Liver (tissue), 3 donors: Measurements from ENCODE around the gene EIPR1.

ENCODE experiments used
- FOXA1 ChIP-seq: IDR thresholded peaks from 2 replicates; pipeline ENCODE4 v1.6.1; 2016; ENCODE audit warnings: antibody characterized with exemption
- GABPA ChIP-seq, 2 donors: IDR thresholded peaks in 1 of 2; conservative IDR thresholded peaks in 1 of 2; 2 replicates each; pipeline ENCODE4 v1.6.1; 2016; ENCODE audit warnings: antibody characterized with exemption in 2 of 2, mild to moderate bottlenecking in 1 of 2, moderate library complexity in 1 of 2
- JUND ChIP-seq, 2 donors: IDR thresholded peaks; 2 replicates each; pipeline ENCODE4 v1.6.1; 2016; ENCODE audit warnings: antibody characterized with exemption in 2 of 2
- NR2F2 ChIP-seq: IDR thresholded peaks from 2 replicates; pipeline ENCODE4 v1.6.1; 2016; ENCODE audit warnings: antibody characterized with exemption
- RAD21 ChIP-seq, 2 donors: IDR thresholded peaks; 2 replicates each; pipeline ENCODE4 v1.6.1; 2016; ENCODE audit warnings: antibody characterized with exemption in 2 of 2, mild to moderate bottlenecking in 2 of 2
- REST ChIP-seq: IDR thresholded peaks from 2 replicates; pipeline ENCODE4 v1.6.1; 2016; ENCODE audit warnings: antibody characterized with exemption, mild to moderate bottlenecking
- RXRA ChIP-seq, 2 donors: IDR thresholded peaks; 2 replicates each; pipeline ENCODE4 v1.6.1; 2017 to 2018; ENCODE audit warnings: antibody characterized with exemption in 2 of 2, mild to moderate bottlenecking in 1 of 2
- SP1 ChIP-seq: IDR thresholded peaks from 2 replicates; pipeline ENCODE4 v1.6.1; 2018; ENCODE audit warnings: antibody characterized with exemption, mild to moderate bottlenecking
- TAF1 ChIP-seq: conservative IDR thresholded peaks from 2 replicates; pipeline ENCODE4 v1.6.1; 2016; ENCODE audit warnings: antibody characterized with exemption, mild to moderate bottlenecking
- YY1 ChIP-seq: IDR thresholded peaks from 2 replicates; pipeline ENCODE4 v1.6.1; 2016; ENCODE audit warnings: antibody characterized with exemption, mild to moderate bottlenecking
- TF ChIP-seq, protein P1 (sequence below): fragments of 150-350 bp; IDR thresholded peaks from 2 replicates; pipeline ENCODE4 v1.5.1; 2017; ENCODE audit warnings: improper control_type of control experiment, low read depth, low read length; ENCODE audit not compliant: missing input control
- TF ChIP-seq, protein P2 (sequence below): IDR thresholded peaks from 2 replicates; pipeline ENCODE4 v1.6.1; 2016; ENCODE audit warnings: antibody characterized with exemption
- TF ChIP-seq, protein P3 (sequence below): IDR thresholded peaks from 2 replicates; pipeline ENCODE4 v1.6.1; 2016; ENCODE audit warnings: antibody characterized with exemption
- TF ChIP-seq, protein P4 (sequence below): IDR thresholded peaks from 2 replicates; pipeline ENCODE4 v1.6.1; 2016; ENCODE audit warnings: antibody characterized with exemption
- donor health status: healthy.
- donor health status: healthy.

- TF ChIP-seq, protein P1, sequence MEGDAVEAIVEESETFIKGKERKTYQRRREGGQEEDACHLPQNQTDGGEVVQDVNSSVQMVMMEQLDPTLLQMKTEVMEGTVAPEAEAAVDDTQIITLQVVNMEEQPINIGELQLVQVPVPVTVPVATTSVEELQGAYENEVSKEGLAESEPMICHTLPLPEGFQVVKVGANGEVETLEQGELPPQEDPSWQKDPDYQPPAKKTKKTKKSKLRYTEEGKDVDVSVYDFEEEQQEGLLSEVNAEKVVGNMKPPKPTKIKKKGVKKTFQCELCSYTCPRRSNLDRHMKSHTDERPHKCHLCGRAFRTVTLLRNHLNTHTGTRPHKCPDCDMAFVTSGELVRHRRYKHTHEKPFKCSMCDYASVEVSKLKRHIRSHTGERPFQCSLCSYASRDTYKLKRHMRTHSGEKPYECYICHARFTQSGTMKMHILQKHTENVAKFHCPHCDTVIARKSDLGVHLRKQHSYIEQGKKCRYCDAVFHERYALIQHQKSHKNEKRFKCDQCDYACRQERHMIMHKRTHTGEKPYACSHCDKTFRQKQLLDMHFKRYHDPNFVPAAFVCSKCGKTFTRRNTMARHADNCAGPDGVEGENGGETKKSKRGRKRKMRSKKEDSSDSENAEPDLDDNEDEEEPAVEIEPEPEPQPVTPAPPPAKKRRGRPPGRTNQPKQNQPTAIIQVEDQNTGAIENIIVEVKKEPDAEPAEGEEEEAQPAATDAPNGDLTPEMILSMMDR = no peak
- TF ChIP-seq RAD21 (IDR thresholded peaks at IDR 0.05) = no peak
- TF ChIP-seq GABPA (IDR thresholded peaks at IDR 0.05 in 1 of 2, conservative IDR thresholded peaks at IDR 0.05 in 1 of 2) = no peak
- TF ChIP-seq, protein P2, sequence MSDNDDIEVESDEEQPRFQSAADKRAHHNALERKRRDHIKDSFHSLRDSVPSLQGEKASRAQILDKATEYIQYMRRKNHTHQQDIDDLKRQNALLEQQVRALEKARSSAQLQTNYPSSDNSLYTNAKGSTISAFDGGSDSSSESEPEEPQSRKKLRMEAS = no peak
- TF ChIP-seq REST = no peak
- TF ChIP-seq YY1 = no peak
- TF ChIP-seq, protein P3, sequence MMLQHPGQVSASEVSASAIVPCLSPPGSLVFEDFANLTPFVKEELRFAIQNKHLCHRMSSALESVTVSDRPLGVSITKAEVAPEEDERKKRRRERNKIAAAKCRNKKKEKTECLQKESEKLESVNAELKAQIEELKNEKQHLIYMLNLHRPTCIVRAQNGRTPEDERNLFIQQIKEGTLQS = no peak
- no peak for TF ChIP-seq SP1
- TF ChIP-seq JUND (IDR thresholded peaks at IDR 0.05) = no peak
- TF ChIP-seq RXRA (IDR thresholded peaks at IDR 0.05) = no peak
- TF ChIP-seq, protein P4, sequence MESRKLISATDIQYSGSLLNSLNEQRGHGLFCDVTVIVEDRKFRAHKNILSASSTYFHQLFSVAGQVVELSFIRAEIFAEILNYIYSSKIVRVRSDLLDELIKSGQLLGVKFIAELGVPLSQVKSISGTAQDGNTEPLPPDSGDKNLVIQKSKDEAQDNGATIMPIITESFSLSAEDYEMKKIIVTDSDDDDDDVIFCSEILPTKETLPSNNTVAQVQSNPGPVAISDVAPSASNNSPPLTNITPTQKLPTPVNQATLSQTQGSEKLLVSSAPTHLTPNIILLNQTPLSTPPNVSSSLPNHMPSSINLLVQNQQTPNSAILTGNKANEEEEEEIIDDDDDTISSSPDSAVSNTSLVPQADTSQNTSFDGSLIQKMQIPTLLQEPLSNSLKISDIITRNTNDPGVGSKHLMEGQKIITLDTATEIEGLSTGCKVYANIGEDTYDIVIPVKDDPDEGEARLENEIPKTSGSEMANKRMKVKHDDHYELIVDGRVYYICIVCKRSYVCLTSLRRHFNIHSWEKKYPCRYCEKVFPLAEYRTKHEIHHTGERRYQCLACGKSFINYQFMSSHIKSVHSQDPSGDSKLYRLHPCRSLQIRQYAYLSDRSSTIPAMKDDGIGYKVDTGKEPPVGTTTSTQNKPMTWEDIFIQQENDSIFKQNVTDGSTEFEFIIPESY = no peak
- no peak for TF ChIP-seq TAF1
- no peak for TF ChIP-seq FOXA1
- TF ChIP-seq NR2F2 = no peak
Measured at GRCh38 chr2:3387644-3388411, 10.2 kb upstream of the EIPR1 start.
